ENCODE data around the gene GJA3. TPM values are rescaled to one million over a fixed set of nuclear protein-coding genes. Genes with fewer than 3 reads are reported as not detected.

GJA3 gene
- total RNA-seq, 1 experiment from 2014 or later, result 0.43 TPM

DNA sequence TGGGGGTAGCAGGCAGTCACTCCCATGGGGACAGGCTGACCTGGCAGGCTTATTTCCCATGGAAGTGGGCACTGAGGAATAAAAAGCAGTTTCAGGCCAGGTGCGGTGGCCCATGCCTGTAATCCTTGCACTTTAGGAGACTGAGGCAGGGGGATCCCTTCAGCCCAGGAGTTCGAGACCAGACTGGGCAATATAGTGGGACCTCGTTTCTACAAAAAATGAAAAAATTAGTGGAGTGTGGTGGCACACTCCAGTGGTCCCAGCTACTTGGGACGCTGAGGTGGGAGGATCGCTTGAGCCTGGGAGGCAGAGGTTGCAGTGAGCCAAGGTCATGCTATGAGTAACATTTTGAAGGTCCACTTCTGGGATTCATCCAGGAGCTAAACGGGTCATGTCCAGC lies 25.9 kb upstream of the GJA3 start:
- Histone ChIP-seq H3K27me3 (replicated peaks; ENCODE audit: insufficient read depth, low read depth, low read length, poor library complexity) (peaks cover 11% of the 10 kb centered on the region), H3K4me3 (ENCODE audit: low read depth, low read length, poor library complexity, severe bottlenecking) (no peak overlapping the region), H3K9me3 (ENCODE audit: low read depth, low read length, poor library complexity, severe bottlenecking) (no peaks in the 10 kb centered on the region), H3K4me1 (ENCODE audit: insufficient read depth, low read length, poor library complexity, severe bottlenecking) (no peaks in the 10 kb centered on the region), H3K27ac (ENCODE audit: low read depth, low read length, poor library complexity, severe bottlenecking) (no peak overlapping the region), H3K36me3 (ENCODE audit: insufficient read depth, low read length, poor library complexity, severe bottlenecking) (no peaks in the 10 kb centered on the region)
- no peak for DNase-seq (ENCODE audit: low spot score)
- TF ChIP-seq, protein P1, sequence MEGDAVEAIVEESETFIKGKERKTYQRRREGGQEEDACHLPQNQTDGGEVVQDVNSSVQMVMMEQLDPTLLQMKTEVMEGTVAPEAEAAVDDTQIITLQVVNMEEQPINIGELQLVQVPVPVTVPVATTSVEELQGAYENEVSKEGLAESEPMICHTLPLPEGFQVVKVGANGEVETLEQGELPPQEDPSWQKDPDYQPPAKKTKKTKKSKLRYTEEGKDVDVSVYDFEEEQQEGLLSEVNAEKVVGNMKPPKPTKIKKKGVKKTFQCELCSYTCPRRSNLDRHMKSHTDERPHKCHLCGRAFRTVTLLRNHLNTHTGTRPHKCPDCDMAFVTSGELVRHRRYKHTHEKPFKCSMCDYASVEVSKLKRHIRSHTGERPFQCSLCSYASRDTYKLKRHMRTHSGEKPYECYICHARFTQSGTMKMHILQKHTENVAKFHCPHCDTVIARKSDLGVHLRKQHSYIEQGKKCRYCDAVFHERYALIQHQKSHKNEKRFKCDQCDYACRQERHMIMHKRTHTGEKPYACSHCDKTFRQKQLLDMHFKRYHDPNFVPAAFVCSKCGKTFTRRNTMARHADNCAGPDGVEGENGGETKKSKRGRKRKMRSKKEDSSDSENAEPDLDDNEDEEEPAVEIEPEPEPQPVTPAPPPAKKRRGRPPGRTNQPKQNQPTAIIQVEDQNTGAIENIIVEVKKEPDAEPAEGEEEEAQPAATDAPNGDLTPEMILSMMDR (conservative IDR thresholded peaks at IDR 0.05; ENCODE audit: low read depth, low read length), result no peak
- TF ChIP-seq EZH2 (IDR thresholded peaks at IDR 0.05; ENCODE audit: borderline replicate concordance, low read depth, low read length, poor library complexity, severe bottlenecking), result no peak
- BruUV-seq (replicated peaks), result no TSS peak
- CTCF ChIA-PET, result no interaction called here
- POLR2A ChIA-PET (ENCODE audit: low non-redundant PET), result no interaction called here
- intact Hi-C loops (cut with micrococcal nuclease; ENCODE audit: unreplicated experiment), result loop anchor here (10.0 kb wide), 2 partner anchors 738 to 1288 kb away; no protein-coding TSS in a partner anchor

DNA sequence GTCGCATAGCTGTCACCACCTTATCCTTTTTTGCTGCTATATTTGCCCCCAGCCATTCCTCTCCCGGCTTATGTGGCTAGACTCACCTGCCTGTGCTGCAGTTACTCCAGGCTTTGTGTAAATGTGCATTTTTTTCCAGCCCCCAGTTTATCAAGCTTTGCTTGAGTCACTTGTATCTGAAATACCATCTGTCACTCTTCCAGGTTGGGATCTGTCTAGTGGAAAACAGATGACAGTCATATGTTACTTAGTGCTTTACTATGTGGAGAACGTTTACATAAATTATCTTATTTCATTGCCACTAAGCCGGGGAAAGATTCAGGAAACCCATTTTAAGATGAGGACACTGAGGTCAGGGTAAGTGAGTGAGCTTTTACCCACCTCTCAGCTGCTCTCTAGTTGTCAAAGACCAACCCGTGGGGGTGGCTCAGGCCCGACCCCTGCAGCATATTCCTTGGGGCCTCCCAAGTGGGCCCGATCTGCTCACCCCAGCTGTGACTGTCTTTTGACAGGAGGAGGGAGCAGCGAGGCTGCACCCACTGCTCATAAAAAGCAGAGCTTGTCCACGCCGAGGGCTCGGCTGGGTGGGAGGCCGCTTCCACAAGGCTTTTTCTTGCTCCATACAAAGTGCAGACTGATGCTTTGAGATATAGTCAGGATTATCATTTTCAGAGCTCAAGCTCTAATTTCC lies 24.7 kb upstream of the GJA3 start:
- no peak for DNase-seq (ENCODE audit: low spot score)
- BruUV-seq (replicated peaks), result no TSS peak
- no peaks in the 10 kb centered on the region for H3K9me3 ChIP-seq (ENCODE audit: low read depth, low read length, poor library complexity, severe bottlenecking)
- POLR2A ChIA-PET (ENCODE audit: low non-redundant PET), result no interaction called here
- H3K27ac ChIP-seq (ENCODE audit: low read depth, low read length, poor library complexity, severe bottlenecking), result no peak overlapping the region
- intact Hi-C loops (cut with micrococcal nuclease; ENCODE audit: unreplicated experiment), result loop anchor here (10.0 kb wide), 2 partner anchors 739 to 1289 kb away; no protein-coding TSS in a partner anchor
- CTCF ChIA-PET, result interaction anchor here (0.6 kb wide), 1 partner anchor 61 kb away, joined by 3 read pairs; no protein-coding TSS in a partner anchor
- no peaks in the 10 kb centered on the region for H3K36me3 ChIP-seq (ENCODE audit: insufficient read depth, low read length, poor library complexity, severe bottlenecking)
- H3K4me1 ChIP-seq (ENCODE audit: insufficient read depth, low read length, poor library complexity, severe bottlenecking), result peaks cover 10% of the 10 kb centered on the region
- H3K4me3 ChIP-seq (ENCODE audit: low read depth, low read length, poor library complexity, severe bottlenecking), result no peak overlapping the region
- TF ChIP-seq, protein P1 (conservative IDR thresholded peaks at IDR 0.05; ENCODE audit: low read depth, low read length), result no peak
- TF ChIP-seq EZH2 (IDR thresholded peaks at IDR 0.05; ENCODE audit: borderline replicate concordance, low read depth, low read length, poor library complexity, severe bottlenecking), result no peak
- no peaks in the 10 kb centered on the region for H3K27me3 ChIP-seq (replicated peaks; ENCODE audit: insufficient read depth, low read depth, low read length, poor library complexity)

DNA sequence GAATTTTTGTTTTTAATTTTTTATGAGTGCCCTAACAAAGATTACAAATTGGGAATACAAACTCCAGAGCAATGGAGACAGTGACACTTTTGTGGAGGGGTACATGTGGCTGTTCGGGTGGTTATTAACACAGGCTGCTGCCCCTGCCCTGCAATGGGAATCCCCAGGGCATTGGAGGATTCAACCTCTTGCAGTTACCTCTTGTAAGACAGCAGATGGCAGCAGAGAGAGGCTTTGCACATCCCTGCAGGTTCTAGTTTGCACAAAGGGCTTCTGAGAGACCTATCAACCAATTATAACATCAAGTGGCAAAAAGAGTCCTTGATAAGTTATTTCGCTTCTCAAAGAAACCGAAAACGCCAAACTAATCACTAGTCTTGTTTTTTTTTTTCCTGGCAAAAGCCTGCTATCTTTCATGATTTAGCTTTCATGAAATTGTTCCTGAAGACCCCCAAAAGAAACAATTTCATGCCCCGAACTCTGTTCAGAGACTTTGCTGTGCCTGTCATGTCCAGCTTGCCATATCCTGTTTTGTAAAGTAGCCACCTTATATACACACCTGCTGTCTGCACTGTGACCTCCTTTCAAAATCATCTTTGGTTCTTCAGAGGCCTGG lies 21.5 kb upstream of the GJA3 start:
- peak; percentile 85 for DNase-seq (ENCODE audit: low spot score)
- no peaks in the 10 kb centered on the region for H3K9me3 ChIP-seq (ENCODE audit: low read depth, low read length, poor library complexity, severe bottlenecking)
- H3K36me3 ChIP-seq (ENCODE audit: insufficient read depth, low read length, poor library complexity, severe bottlenecking), result no peaks in the 10 kb centered on the region
- POLR2A ChIA-PET (ENCODE audit: low non-redundant PET), result no interaction called here
- no peak overlapping the region for H3K27ac ChIP-seq (ENCODE audit: low read depth, low read length, poor library complexity, severe bottlenecking)
- H3K27me3 ChIP-seq (replicated peaks; ENCODE audit: insufficient read depth, low read depth, low read length, poor library complexity), result no peaks in the 10 kb centered on the region
- H3K4me1 ChIP-seq (ENCODE audit: insufficient read depth, low read length, poor library complexity, severe bottlenecking), result peaks cover 10% of the 10 kb centered on the region
- intact Hi-C loops (cut with micrococcal nuclease; ENCODE audit: unreplicated experiment), result loop anchor here (1.0 to 10.0 kb wide), 3 partner anchors 307 to 1292 kb away; no protein-coding TSS in a partner anchor
- no TSS peak for BruUV-seq (replicated peaks)
- CTCF ChIA-PET, result interaction anchor here (0.6 kb wide), 2 partner anchors 55 to 70 kb away, joined by 3 read pairs; no protein-coding TSS in a partner anchor
- no peak overlapping the region for H3K4me3 ChIP-seq (ENCODE audit: low read depth, low read length, poor library complexity, severe bottlenecking)
- no peak for TF ChIP-seq EZH2 (IDR thresholded peaks at IDR 0.05; ENCODE audit: borderline replicate concordance, low read depth, low read length, poor library complexity, severe bottlenecking)
- TF ChIP-seq, protein P1 (conservative IDR thresholded peaks at IDR 0.05; ENCODE audit: low read depth, low read length), result peak; percentile 84

All from A673 (cell line).